Measurements from ENCODE around the gene NDRG4. TPM values are rescaled to one million over a fixed set of nuclear protein-coding genes. Genes with fewer than 3 reads are reported as not detected.
A peak's percentile ranks its signal among the peaks of the same experiment; 100 is the strongest.

NDRG4 gene
- total and polyA plus RNA-seq, 2 donors (not counting 1 experiment from before 2014, with no cell fraction given) = 4.0 to 5.1 TPM

- Histone ChIP-seq H3K27ac (ENCODE audit: insufficient read depth, low read length) (no peak overlapping the region), H3K79me2 (ENCODE audit: control insufficient read depth, insufficient read depth, low read length) (no peaks in the 10 kb centered on the region), H2AFZ (ENCODE audit: low read length) (no peak overlapping the region), H3K4me1 (ENCODE audit: control insufficient read depth, extremely low read depth, insufficient read depth, low read length) (no peaks in the 10 kb centered on the region), H3K9ac (ENCODE audit: insufficient read depth, low read length) (no peak overlapping the region), H4K20me1 (ENCODE audit: control insufficient read depth, extremely low read depth, insufficient read depth, low read length) (no peaks in the 10 kb centered on the region), H3K27me3 (ENCODE audit: control insufficient read depth, insufficient read depth, low read length) (no peaks in the 10 kb centered on the region), H3K36me3 (ENCODE audit: control insufficient read depth, insufficient read depth, low read length) (peaks cover 24% of the 10 kb centered on the region), H3K4me2 (ENCODE audit: extremely low read depth, insufficient read depth, low read length) (no peak overlapping the region), H3K9me3 (ENCODE audit: control insufficient read depth, insufficient read depth, low read depth, low read length) (no peaks in the 10 kb centered on the region), H3K4me3 (replicated peaks in 1 of 4; ENCODE audit: control extremely low read depth in 1 of 4, insufficient read depth in 1 of 4, low read depth in 3 of 4, low read length in 4 of 4) (no peak overlapping the region)
- TF ChIP-seq CTCF (conservative IDR thresholded peaks at IDR 0.05 in 1 of 2, IDR thresholded peaks at IDR 0.05 in 1 of 2; ENCODE audit: low read depth in 1 of 2, low read length in 2 of 2) = no peak
- no peak for TF ChIP-seq EZH2 (IDR thresholded peaks at IDR 0.05; ENCODE audit: low read length, missing control alignments)
- DNase-seq (ENCODE audit: low read depth in 2 of 2) = no peak
Observed at GRCh38 chr16:58530179-58530578, 30.2 kb downstream of the NDRG4 start.

- TF ChIP-seq CTCF (conservative IDR thresholded peaks at IDR 0.05 in 1 of 2, IDR thresholded peaks at IDR 0.05 in 1 of 2; ENCODE audit: low read depth in 1 of 2, low read length in 2 of 2) = no peak
- TF ChIP-seq EZH2 (IDR thresholded peaks at IDR 0.05; ENCODE audit: low read length, missing control alignments) = no peak
- DNase-seq (ENCODE audit: low read depth in 2 of 2) = no peak
Observed at GRCh38 chr16:58532414-58532813, 32.5 kb downstream of the NDRG4 start.

GRCh38 chr16:58533751-58534470, 34.0 kb downstream of the NDRG4 start:
- Histone ChIP-seq H3K4me1 (ENCODE audit: control insufficient read depth, extremely low read depth, insufficient read depth, low read length) (no peaks in the 10 kb centered on the region), H3K27me3 (ENCODE audit: control insufficient read depth, insufficient read depth, low read length) (no peaks in the 10 kb centered on the region), H3K4me3 (replicated peaks in 1 of 4; ENCODE audit: control extremely low read depth in 1 of 4, insufficient read depth in 1 of 4, low read depth in 3 of 4, low read length in 4 of 4) (no peak overlapping the region), H3K27ac (ENCODE audit: insufficient read depth, low read length) (no peak overlapping the region), H2AFZ (ENCODE audit: low read length) (no peak overlapping the region), H3K79me2 (ENCODE audit: control insufficient read depth, insufficient read depth, low read length) (no peaks in the 10 kb centered on the region), H3K4me2 (ENCODE audit: extremely low read depth, insufficient read depth, low read length) (no peak overlapping the region), H3K9me3 (ENCODE audit: control insufficient read depth, insufficient read depth, low read depth, low read length) (no peaks in the 10 kb centered on the region), H4K20me1 (ENCODE audit: control insufficient read depth, extremely low read depth, insufficient read depth, low read length) (no peaks in the 10 kb centered on the region), H3K36me3 (ENCODE audit: control insufficient read depth, insufficient read depth, low read length) (peaks cover 26% of the 10 kb centered on the region), H3K9ac (ENCODE audit: insufficient read depth, low read length) (no peak overlapping the region)
- DNase-seq (ENCODE audit: low read depth in 2 of 2) = peak in 1 of 2 donors; percentile 25
- TF ChIP-seq EZH2 (IDR thresholded peaks at IDR 0.05; ENCODE audit: low read length, missing control alignments) (no peak), CTCF (conservative IDR thresholded peaks at IDR 0.05 in 1 of 2, IDR thresholded peaks at IDR 0.05 in 1 of 2; ENCODE audit: low read depth in 1 of 2, low read length in 2 of 2) (no peak)

More at GRCh38 chr16:58532414-58532813, 32.5 kb downstream of the NDRG4 start:
- Histone ChIP-seq H3K9me3 (ENCODE audit: control insufficient read depth, insufficient read depth, low read depth, low read length) (no peaks in the 10 kb centered on the region), H3K36me3 (ENCODE audit: control insufficient read depth, insufficient read depth, low read length) (peaks cover 27% of the 10 kb centered on the region), H3K4me3 (replicated peaks in 1 of 4; ENCODE audit: control extremely low read depth in 1 of 4, insufficient read depth in 1 of 4, low read depth in 3 of 4, low read length in 4 of 4) (no peak overlapping the region), H3K4me2 (ENCODE audit: extremely low read depth, insufficient read depth, low read length) (no peak overlapping the region), H3K27me3 (ENCODE audit: control insufficient read depth, insufficient read depth, low read length) (no peaks in the 10 kb centered on the region), H2AFZ (ENCODE audit: low read length) (no peak overlapping the region), H3K79me2 (ENCODE audit: control insufficient read depth, insufficient read depth, low read length) (no peaks in the 10 kb centered on the region), H3K9ac (ENCODE audit: insufficient read depth, low read length) (no peak overlapping the region), H4K20me1 (ENCODE audit: control insufficient read depth, extremely low read depth, insufficient read depth, low read length) (no peaks in the 10 kb centered on the region), H3K4me1 (ENCODE audit: control insufficient read depth, extremely low read depth, insufficient read depth, low read length) (no peaks in the 10 kb centered on the region), H3K27ac (ENCODE audit: insufficient read depth, low read length) (no peak overlapping the region)
